GM23338 (cell line): Measurements from ENCODE around the gene RENBP. TPM values are rescaled to one million over a fixed set of nuclear protein-coding genes. Genes with fewer than 3 reads are reported as not detected.

Source experiments
- ATAC-seq: fragments of 200-7000 bp; cut with Tn5 transposase; 3 replicates; pipeline ENCODE4 v1.9.1; 2020
- DNase-seq: peaks from one replicate; pipeline ENCODE4 v3.0.0-alpha.2; 2015; ENCODE audit warnings: low spot score
- H2AFZ ChIP-seq: fragments of 200-600 bp; sonication (generic); 2 replicates; pipeline ENCODE4 v1.8.0; 2016; ENCODE audit warnings: antibody characterized with exemption, mild to moderate bottlenecking, moderate library complexity
- H3F3A ChIP-seq: fragments of 200-600 bp; sonication (generic); replicated peaks from 2 replicates; pipeline ENCODE4 v1.8.0; 2017; ENCODE audit warnings: antibody characterized with exemption, mixed run types, low read depth
- H3K27ac ChIP-seq: fragments of 200-600 bp; sonication (generic); 2 replicates; pipeline ENCODE4 v1.6.1; 2016; ENCODE audit warnings: low read depth
- H3K27me3 ChIP-seq: fragments of 200-600 bp; sonication (generic); 2 replicates; pipeline ENCODE4 v1.8.0; 2016; ENCODE audit warnings: mild to moderate bottlenecking, mixed run types, moderate library complexity; ENCODE audit not compliant: insufficient read depth
- H3K36me3 ChIP-seq: fragments of 200-600 bp; sonication (generic); 2 replicates; pipeline ENCODE4 v1.8.0; 2016; ENCODE audit warnings: mild to moderate bottlenecking; ENCODE audit not compliant: insufficient read depth
- H3K4me1 ChIP-seq: fragments of 200-600 bp; sonication (generic); 2 replicates; pipeline ENCODE4 v1.8.0; 2016; ENCODE audit warnings: mild to moderate bottlenecking, moderate library complexity; ENCODE audit not compliant: insufficient read depth
- H3K4me2 ChIP-seq: fragments of 200-600 bp; sonication (generic); 2 replicates; pipeline ENCODE4 v1.7.1; 2017; ENCODE audit warnings: mixed run types
- H3K4me3 ChIP-seq: fragments of 200-600 bp; sonication (generic); 2 replicates; pipeline ENCODE4 v1.6.1; 2016; ENCODE audit warnings: mixed run types
- H3K79me2 ChIP-seq: fragments of 200-600 bp; sonication (generic); replicated peaks from 2 replicates; pipeline ENCODE4 v1.8.0; 2017; ENCODE audit warnings: mild to moderate bottlenecking; ENCODE audit not compliant: insufficient read depth
- H3K9me2 ChIP-seq: fragments of 200-600 bp; sonication (generic); 2 replicates; pipeline ENCODE4 v1.8.0; 2017; ENCODE audit not compliant: insufficient read depth
- H4K20me1 ChIP-seq: fragments of 200-600 bp; sonication (generic); replicated peaks from 2 replicates; pipeline ENCODE4 v1.8.0; 2017; ENCODE audit warnings: mild to moderate bottlenecking; ENCODE audit not compliant: insufficient read depth
- H3K27ac Mint-ChIP-seq: 2 replicates; pipeline ENCODE4 v1.8.0; 2020; ENCODE audit warnings: inconsistent platforms, mild to moderate bottlenecking, moderate library complexity, mixed read lengths
- H3K27me3 Mint-ChIP-seq: 3 replicates; pipeline ENCODE4 v1.8.0; 2022; ENCODE audit warnings: low read depth, mild to moderate bottlenecking, moderate library complexity, mixed read lengths, inconsistent platforms; ENCODE audit not compliant: insufficient read depth, poor library complexity
- H3K36me3 Mint-ChIP-seq: 3 replicates; pipeline ENCODE4 v1.8.0; 2021; ENCODE audit warnings: low read depth, mild to moderate bottlenecking, inconsistent platforms, moderate library complexity, mixed read lengths
- H3K4me1 Mint-ChIP-seq: 3 replicates; pipeline ENCODE4 v1.8.0; 2020; ENCODE audit warnings: mild to moderate bottlenecking, inconsistent platforms, mixed read lengths
- H3K4me3 Mint-ChIP-seq: 3 replicates; pipeline ENCODE4 v1.8.0; 2021; ENCODE audit warnings: moderate library complexity, mild to moderate bottlenecking, inconsistent platforms, mixed read lengths
- H3K9me3 Mint-ChIP-seq: 3 replicates; pipeline ENCODE4 v1.8.0; 2020; ENCODE audit warnings: moderate library complexity, mild to moderate bottlenecking, inconsistent platforms, mixed read lengths
- ETS1 ChIP-seq: IDR thresholded peaks from 2 replicates; pipeline ENCODE4 v1.6.1; 2016; ENCODE audit warnings: antibody characterized with exemption
- EZH2 ChIP-seq: fragments of 200-600 bp; sonication (generic); IDR thresholded peaks from one replicate; pipeline ENCODE4 v1.8.0; 2017; ENCODE audit warnings: antibody characterized with exemption, mild to moderate bottlenecking, low read depth; ENCODE audit not compliant: unreplicated experiment
- JUNB ChIP-seq: IDR thresholded peaks from one replicate; pipeline ENCODE4 v1.6.1; 2016; ENCODE audit warnings: antibody characterized with exemption; ENCODE audit not compliant: unreplicated experiment
- polyA plus RNA-seq: library from polyadenylated mRNA; unstranded; fragments of >200 nt; fragmentation: Nextera tagmentation; extraction: Ambion mirVana; gene quantifications from 2 replicates; pipeline ENCODE4 v1.2.1, GENCODE V29; 2016
- total RNA-seq: library from RNA; depleted of rRNA; stranded (reverse); fragments of >200 nt; shearing (Covaris generic); gene quantifications from 2 replicates; pipeline ENCODE4 v1.2.3, GENCODE V29; 2014
- TF ChIP-seq, protein P1 (sequence below): fragments of 250-450 bp; sonication (Bioruptor Pico); IDR thresholded peaks from 2 replicates; pipeline ENCODE4 v1.5.0; 2020; ENCODE audit warnings: mild to moderate bottlenecking, moderate library complexity

The RENBP gene
- total and polyA plus RNA-seq, 2 experiments from 2014 or later = 2.0 to 10.3 TPM

GRCh38 chrX:153988493-153988892 lies 44.0 kb upstream of the RENBP start:
- H3K4me1 Mint-ChIP-seq = peaks cover 4% of the 10 kb centered on the region; the same call in 1 of the 3 replicates
- Histone ChIP-seq H3K9me2 (no peaks in the 10 kb centered on the region), H3K79me2 (no peaks in the 10 kb centered on the region), H4K20me1 (no peaks in the 10 kb centered on the region), H3K4me1 (no peaks in the 10 kb centered on the region), H3K36me3 (no peaks in the 10 kb centered on the region), H2AFZ (no peak overlapping the region), H3K4me2 (no peak overlapping the region), H3K4me3 (no peak overlapping the region), H3K27ac (no peak overlapping the region), H3K27me3 (no peaks in the 10 kb centered on the region), H3F3A (no peaks in the 10 kb centered on the region)
- no peaks in the 10 kb centered on the region for H3K9me3 Mint-ChIP-seq
- no peak for DNase-seq
- H3K4me3 Mint-ChIP-seq = no peak overlapping the region
- H3K27ac Mint-ChIP-seq = no peak overlapping the region
- ATAC-seq = no peak
- TF ChIP-seq, protein P1, sequence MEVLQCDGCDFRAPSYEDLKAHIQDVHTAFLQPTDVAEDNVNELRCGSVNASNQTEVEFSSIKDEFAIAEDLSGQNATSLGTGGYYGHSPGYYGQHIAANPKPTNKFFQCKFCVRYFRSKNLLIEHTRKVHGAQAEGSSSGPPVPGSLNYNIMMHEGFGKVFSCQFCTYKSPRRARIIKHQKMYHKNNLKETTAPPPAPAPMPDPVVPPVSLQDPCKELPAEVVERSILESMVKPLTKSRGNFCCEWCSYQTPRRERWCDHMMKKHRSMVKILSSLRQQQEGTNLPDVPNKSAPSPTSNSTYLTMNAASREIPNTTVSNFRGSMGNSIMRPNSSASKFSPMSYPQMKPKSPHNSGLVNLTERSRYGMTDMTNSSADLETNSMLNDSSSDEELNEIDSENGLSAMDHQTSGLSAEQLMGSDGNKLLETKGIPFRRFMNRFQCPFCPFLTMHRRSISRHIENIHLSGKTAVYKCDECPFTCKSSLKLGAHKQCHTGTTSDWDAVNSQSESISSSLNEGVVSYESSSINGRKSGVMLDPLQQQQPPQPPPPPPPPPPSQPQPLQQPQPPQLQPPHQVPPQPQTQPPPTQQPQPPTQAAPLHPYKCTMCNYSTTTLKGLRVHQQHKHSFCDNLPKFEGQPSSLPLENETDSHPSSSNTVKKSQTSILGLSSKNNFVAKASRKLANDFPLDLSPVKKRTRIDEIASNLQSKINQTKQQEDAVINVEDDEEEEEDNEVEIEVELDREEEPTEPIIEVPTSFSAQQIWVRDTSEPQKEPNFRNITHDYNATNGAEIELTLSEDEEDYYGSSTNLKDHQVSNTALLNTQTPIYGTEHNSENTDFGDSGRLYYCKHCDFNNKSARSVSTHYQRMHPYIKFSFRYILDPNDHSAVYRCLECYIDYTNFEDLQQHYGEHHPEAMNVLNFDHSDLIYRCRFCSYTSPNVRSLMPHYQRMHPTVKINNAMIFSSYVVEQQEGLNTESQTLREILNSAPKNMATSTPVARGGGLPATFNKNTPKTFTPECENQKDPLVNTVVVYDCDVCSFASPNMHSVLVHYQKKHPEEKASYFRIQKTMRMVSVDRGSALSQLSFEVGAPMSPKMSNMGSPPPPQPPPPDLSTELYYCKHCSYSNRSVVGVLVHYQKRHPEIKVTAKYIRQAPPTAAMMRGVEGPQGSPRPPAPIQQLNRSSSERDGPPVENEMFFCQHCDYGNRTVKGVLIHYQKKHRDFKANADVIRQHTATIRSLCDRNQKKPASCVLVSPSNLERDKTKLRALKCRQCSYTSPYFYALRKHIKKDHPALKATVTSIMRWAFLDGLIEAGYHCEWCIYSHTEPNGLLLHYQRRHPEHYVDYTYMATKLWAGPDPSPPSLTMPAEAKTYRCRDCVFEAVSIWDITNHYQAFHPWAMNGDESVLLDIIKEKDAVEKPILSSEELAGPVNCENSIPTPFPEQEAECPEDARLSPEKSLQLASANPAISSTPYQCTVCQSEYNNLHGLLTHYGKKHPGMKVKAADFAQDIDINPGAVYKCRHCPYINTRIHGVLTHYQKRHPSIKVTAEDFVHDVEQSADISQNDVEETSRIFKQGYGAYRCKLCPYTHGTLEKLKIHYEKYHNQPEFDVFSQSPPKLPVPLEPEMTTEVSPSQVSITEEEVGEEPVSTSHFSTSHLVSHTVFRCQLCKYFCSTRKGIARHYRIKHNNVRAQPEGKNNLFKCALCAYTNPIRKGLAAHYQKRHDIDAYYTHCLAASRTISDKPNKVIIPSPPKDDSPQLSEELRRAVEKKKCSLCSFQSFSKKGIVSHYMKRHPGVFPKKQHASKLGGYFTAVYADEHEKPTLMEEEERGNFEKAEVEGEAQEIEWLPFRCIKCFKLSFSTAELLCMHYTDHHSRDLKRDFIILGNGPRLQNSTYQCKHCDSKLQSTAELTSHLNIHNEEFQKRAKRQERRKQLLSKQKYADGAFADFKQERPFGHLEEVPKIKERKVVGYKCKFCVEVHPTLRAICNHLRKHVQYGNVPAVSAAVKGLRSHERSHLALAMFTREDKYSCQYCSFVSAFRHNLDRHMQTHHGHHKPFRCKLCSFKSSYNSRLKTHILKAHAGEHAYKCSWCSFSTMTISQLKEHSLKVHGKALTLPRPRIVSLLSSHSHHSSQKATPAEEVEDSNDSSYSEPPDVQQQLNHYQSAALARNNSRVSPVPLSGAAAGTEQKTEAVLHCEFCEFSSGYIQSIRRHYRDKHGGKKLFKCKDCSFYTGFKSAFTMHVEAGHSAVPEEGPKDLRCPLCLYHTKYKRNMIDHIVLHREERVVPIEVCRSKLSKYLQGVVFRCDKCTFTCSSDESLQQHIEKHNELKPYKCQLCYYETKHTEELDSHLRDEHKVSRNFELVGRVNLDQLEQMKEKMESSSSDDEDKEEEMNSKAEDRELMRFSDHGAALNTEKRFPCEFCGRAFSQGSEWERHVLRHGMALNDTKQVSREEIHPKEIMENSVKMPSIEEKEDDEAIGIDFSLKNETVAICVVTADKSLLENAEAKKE (CRISPR knock-in tag) = no peak
- no peak for TF ChIP-seq JUNB
- no peak for TF ChIP-seq ETS1
- TF ChIP-seq EZH2 = no peak
- H3K27me3 Mint-ChIP-seq = peaks cover 2% of the 10 kb centered on the region
- no peaks in the 10 kb centered on the region for H3K36me3 Mint-ChIP-seq
